ENCODE data around the gene NR1I2.

The NR1I2 gene

DNA sequence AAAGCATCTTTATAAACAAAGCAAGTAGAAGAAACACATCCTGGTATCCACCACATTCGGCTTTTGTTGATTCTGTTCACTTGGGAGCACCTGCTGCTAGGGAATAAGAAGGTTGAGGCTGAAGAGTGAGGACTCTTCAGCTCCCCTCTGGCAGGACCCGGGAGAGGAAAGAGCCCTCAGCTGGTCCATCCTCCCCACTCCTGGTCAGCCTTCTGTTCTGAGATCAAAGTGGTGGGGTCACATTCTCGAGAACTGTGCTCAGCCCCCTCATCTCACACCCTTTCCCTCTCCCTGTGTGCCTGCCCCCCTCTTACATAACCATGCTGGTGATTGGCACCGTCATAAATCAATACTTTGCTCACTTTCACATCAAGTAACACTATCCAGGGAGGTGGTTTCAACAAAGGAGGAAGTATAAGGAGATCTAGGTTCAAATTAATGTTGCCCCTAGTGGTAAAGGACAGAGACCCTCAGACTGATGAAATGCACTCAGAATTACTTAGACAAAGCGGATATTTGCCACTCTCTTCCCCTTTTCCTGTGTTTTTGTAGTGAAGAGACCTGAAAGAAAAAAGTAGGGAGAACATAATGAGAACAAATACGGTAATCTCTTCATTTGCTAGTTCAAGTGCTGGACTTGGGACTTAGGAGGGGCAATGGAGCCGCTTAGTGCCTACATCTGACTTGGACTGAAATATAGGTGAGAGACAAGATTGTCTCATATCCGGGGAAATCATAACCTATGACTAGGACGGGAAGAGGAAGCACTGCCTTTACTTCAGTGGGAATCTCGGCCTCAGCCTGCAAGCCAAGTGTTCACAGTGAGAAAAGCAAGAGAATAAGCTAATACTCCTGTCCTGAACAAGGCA is at the start of gene NR1I2:
Gene NR1I2, plus strand, starts transcription at position 772 of the 869 bp plus-strand sequence.
- Mint-ChIP-seq H3K9me3 (peaks cover under 1% of the 10 kb centered on the region), H3K27me3 (no peaks in the 10 kb centered on the region), H3K4me1 (ENCODE audit: low read depth) (no peaks in the 10 kb centered on the region), H3K27ac (no peak within 1 kb of the TSS), H3K36me3 (ENCODE audit: low read depth) (no peaks in the 10 kb centered on the region), H3K4me3 (no peak within 1 kb of the TSS)

DNA sequence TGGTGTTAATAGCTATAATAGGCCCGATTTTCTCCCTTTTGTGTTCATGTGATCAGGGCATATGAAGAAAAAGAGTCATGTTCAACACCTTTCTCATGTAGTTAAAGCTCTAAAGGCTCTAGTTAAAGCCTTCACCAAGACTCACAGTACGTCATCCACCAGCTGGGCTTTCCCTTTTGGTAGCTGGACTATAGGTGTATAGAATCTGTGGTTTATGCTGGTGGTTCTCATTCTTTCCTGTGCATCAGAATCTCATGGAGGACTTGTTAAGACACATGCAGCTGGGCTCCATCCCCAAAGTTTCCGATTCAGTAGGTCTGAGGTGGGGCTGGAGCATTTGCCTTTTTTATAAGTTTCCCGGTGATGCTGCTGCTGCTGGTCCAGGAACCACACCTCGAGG is 48.1 kb upstream of the NR1I2 start:
- Mint-ChIP-seq H3K36me3 (ENCODE audit: low read depth) (no peaks in the 10 kb centered on the region), H3K27me3 (peaks cover 3% of the 10 kb centered on the region), H3K27ac (no peak overlapping the region), H3K4me1 (ENCODE audit: low read depth) (no peaks in the 10 kb centered on the region), H3K9me3 (no peaks in the 10 kb centered on the region), H3K4me3 (no peak overlapping the region)

DNA sequence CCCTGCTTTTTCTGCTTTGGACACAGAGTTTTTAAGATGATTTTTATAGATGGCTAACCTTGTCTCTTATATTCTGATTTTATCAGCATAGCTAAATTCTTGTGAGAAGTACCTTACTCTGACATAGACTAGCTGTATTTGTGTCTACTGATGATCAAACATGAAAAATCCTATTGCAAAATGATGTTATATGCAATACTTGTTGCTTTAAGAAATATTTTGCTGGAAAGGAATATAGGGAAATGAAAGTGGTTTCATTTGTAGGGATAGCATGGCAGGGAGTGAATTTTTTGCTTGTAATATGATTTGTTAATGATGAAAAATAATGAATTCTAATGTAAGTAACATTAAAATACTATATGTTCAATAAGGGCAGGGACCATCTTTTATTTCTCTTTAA is 43.2 kb upstream of the NR1I2 start:
- Mint-ChIP-seq H3K27ac (no peak overlapping the region), H3K9me3 (no peaks in the 10 kb centered on the region), H3K4me3 (no peak overlapping the region), H3K36me3 (ENCODE audit: low read depth) (no peaks in the 10 kb centered on the region), H3K27me3 (peaks cover 19% of the 10 kb centered on the region), H3K4me1 (ENCODE audit: low read depth) (no peaks in the 10 kb centered on the region)

DNA sequence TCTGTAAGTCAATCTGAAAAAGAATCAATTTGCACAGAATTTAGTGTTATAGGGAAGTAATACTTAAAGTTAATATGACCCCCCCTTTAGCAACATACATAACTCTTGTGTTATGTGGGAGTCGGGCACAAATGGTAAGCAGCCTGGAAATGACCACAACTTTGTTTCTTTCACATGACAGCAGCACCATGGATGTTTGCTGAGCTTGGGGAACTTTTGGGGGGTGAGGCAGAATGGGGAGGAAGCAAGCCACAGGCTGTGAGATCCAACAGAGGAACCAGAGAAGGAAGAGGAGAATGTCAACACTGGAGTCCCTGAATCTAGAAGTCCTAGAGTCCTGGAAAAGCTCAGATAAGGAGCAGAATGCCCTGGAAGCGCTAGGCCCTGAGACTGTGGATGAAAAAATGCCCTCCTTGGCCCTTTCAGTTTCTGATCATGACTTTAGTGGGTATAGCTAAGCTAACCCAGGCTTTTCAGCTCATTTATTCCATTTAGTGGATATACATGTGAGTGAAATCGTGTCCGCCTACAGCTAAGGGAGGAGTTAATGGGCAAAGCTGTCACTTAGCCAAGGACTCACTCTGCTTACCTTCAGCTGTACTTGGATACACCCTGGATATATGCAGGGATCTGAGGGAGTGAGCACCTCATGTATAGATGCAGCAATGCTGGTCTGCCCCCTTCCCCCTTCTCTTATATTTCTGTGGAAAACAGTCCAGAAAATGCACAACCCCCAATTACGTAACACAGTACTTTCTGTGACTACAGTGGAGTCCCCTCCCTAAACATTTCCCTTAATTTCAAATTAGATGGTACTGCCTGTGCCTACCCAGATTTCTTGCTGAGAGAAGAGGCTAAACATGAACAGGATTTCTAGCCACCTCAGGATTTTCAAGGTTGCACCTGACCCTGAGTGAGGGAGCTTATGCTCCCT is 40.0 kb upstream of the NR1I2 start:
- peaks cover 32% of the 10 kb centered on the region for H3K27me3 Mint-ChIP-seq
- H3K4me1 Mint-ChIP-seq (ENCODE audit: low read depth): no peaks in the 10 kb centered on the region
- H3K4me3 Mint-ChIP-seq: no peak overlapping the region
- no peaks in the 10 kb centered on the region for H3K9me3 Mint-ChIP-seq
- H3K36me3 Mint-ChIP-seq (ENCODE audit: low read depth): no peaks in the 10 kb centered on the region
- no peak overlapping the region for H3K27ac Mint-ChIP-seq

DNA sequence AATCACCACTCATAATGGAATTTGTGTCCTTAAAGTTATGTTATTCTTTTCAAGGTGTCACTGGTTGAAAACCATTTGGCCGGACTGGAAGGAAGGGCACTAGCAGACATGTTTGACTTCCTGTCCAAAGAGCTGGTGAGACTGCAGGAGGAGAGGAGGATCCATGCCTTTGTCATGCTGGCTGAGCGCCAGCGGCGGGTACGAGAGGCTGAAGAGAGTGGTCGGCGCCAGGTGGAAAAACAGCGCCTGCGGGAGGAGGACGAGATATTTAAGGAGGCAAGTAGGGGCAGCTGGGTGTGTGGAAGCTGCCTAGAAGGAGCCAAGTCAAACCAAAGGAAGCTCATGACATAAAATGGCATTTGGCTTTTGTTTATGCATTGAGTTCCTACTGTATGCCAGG is 38.0 kb upstream of the NR1I2 start:
- no peak overlapping the region for H3K27ac Mint-ChIP-seq
- H3K36me3 Mint-ChIP-seq (ENCODE audit: low read depth): no peaks in the 10 kb centered on the region
- no peak overlapping the region for H3K4me3 Mint-ChIP-seq
- no peaks in the 10 kb centered on the region for H3K4me1 Mint-ChIP-seq (ENCODE audit: low read depth)
- no peaks in the 10 kb centered on the region for H3K9me3 Mint-ChIP-seq
- H3K27me3 Mint-ChIP-seq: peaks cover 36% of the 10 kb centered on the region

DNA sequence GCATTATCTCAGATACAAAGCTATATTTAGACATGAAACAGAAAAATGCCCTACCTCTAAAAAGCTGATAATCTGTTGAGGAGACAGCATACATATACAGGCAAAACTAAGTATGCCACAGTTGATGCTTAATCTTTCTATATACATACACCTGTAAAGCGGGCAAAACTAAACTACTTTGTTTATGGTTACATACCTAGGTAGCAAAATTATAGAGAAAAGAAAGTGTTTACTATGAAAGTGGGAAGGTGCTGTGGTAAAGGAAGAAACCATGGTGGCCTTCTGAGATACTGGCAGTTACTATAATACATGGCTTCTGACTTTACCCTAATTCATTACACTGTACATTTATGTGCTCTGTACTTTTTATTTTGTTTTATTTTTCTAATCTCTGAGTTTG is 36.0 kb upstream of the NR1I2 start:
- Mint-ChIP-seq H3K4me3 (no peak overlapping the region), H3K27ac (no peak overlapping the region), H3K36me3 (ENCODE audit: low read depth) (no peaks in the 10 kb centered on the region), H3K9me3 (no peaks in the 10 kb centered on the region), H3K27me3 (peaks cover 39% of the 10 kb centered on the region), H3K4me1 (ENCODE audit: low read depth) (no peaks in the 10 kb centered on the region)

DNA sequence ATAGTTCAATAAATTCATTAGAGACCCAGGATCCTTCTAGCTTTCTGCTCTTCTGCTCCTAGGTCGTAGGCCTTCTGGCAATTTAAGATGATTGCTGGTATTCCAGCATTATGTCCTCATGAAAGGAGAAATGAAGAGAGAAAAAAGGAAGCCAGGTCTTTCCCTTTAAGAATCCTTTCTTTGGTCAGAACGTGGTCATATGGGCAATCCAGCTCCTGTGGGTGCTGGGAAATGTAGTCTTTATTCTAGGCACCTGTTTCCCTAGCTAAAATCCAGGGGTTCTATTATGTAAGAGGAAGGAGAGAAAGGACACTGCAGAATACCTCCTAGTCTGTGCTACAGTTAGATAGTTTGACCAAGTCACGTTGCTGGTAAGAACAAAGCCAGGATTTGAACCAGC is 35.5 kb upstream of the NR1I2 start:
- Mint-ChIP-seq H3K27me3 (peaks cover 37% of the 10 kb centered on the region), H3K36me3 (ENCODE audit: low read depth) (no peaks in the 10 kb centered on the region), H3K4me3 (no peak overlapping the region), H3K9me3 (no peaks in the 10 kb centered on the region), H3K4me1 (ENCODE audit: low read depth) (no peaks in the 10 kb centered on the region), H3K27ac (no peak overlapping the region)

DNA sequence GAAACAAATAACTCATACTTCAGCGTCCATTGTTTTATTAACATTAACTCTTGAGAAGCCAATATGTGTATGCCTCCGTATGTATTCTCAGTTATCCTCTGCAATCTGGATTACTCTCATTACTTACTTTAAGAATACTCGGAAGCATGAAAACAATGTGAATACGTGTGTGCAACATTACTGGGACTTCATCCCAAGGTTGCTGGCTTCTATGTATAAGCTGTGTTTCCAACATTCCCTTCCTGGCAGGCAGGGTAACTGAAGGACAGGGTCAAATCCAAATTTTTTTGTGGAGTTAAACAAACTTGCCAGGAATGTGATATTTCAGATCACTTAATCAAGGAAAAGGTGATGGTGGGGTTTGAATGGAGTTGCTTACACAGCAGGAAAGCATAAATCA is 34.5 kb upstream of the NR1I2 start:
- Mint-ChIP-seq H3K27ac (no peak overlapping the region), H3K4me1 (ENCODE audit: low read depth) (no peaks in the 10 kb centered on the region), H3K4me3 (no peak overlapping the region), H3K9me3 (no peaks in the 10 kb centered on the region), H3K27me3 (peaks cover 37% of the 10 kb centered on the region), H3K36me3 (ENCODE audit: low read depth) (no peaks in the 10 kb centered on the region)

DNA sequence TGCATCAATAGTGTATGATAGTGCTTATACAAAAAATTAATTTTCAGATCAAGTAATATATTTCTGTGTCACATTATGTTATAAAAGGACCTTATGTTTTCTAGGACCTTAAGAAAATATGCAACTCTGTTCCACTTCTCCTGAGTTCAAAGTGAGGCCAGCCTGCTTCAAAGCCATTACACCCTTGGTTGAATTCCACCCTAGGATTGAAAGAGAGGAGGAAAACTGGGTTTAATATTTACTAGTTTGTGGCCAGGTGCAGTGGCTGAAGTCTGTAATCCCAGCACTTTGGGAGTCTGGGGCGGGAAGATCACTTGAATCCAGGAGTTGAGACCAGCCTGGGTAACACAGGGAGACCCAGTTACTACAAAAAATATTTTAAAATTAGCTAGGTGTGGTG is 32.9 kb upstream of the NR1I2 start:
- H3K27ac Mint-ChIP-seq: no peak overlapping the region
- H3K4me3 Mint-ChIP-seq: no peak overlapping the region
- H3K36me3 Mint-ChIP-seq (ENCODE audit: low read depth): no peaks in the 10 kb centered on the region
- no peaks in the 10 kb centered on the region for H3K4me1 Mint-ChIP-seq (ENCODE audit: low read depth)
- peaks cover 3% of the 10 kb centered on the region for H3K9me3 Mint-ChIP-seq
- peaks cover 31% of the 10 kb centered on the region for H3K27me3 Mint-ChIP-seq

DNA sequence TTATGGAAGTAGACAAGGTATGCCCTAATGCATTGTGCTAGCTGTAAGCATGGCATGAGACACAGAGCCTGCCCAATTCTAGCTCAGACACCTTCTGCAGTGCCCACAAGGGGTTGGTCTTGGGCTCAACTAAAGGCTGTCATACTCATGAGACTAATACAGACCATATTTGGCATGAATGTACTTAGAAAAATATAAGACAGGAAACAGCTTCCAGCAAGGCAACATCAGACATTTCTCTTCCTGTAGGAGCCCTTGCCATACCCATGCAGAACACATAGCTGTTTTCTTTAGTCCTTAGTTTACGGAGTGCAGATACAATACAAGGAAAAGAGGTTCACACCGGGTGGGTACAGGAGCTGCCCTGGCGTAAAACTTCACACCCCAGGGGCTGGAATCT is 30.5 kb upstream of the NR1I2 start:
- peaks cover 5% of the 10 kb centered on the region for H3K9me3 Mint-ChIP-seq
- peaks cover 34% of the 10 kb centered on the region for H3K27me3 Mint-ChIP-seq
- no peaks in the 10 kb centered on the region for H3K36me3 Mint-ChIP-seq (ENCODE audit: low read depth)
- H3K4me1 Mint-ChIP-seq (ENCODE audit: low read depth): no peaks in the 10 kb centered on the region
- no peak overlapping the region for H3K27ac Mint-ChIP-seq
- H3K4me3 Mint-ChIP-seq: no peak overlapping the region

DNA sequence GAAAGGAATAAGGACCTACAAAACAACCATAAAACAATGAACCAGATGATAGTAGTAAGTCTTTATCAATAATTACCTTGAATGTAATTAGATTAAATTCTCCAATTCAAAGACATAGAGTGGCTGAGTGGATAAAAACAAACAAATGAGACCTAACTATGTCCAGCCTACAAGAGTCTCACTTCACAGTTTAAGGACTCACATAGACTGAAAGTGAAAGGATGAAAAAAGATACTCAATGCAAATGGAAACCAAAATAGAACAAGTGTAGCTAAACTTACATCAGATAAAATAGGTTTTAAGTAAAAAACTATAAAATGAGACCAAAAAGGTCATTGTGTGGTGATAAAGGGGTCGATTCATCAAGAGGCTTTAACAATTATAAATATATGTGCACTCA is 21.9 kb upstream of the NR1I2 start:
- H3K9me3 Mint-ChIP-seq: peaks cover 11% of the 10 kb centered on the region
- H3K27ac Mint-ChIP-seq: no peak overlapping the region
- peaks cover 45% of the 10 kb centered on the region for H3K27me3 Mint-ChIP-seq
- H3K4me3 Mint-ChIP-seq: no peak overlapping the region
- H3K4me1 Mint-ChIP-seq (ENCODE audit: low read depth): no peaks in the 10 kb centered on the region
- no peaks in the 10 kb centered on the region for H3K36me3 Mint-ChIP-seq (ENCODE audit: low read depth)

DNA sequence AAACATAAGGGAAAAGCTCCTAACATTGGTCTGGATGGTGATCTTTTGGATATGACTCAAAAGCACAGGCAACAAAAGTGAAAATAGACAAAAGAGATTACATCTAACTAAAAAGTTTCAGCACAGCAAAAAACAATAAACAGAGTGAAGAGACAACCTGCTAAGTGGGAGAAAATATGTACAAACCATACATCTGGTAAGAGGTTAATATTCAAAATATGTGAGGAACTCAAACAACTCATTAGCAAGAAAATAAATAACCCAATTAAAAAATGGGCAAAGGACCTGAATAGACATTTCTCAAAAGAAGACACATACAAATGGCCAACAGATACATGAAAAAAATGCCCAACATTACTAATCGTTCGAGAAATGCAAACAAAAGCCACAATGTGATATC is 19.0 kb upstream of the NR1I2 start:
- no peaks in the 10 kb centered on the region for H3K36me3 Mint-ChIP-seq (ENCODE audit: low read depth)
- no peaks in the 10 kb centered on the region for H3K4me1 Mint-ChIP-seq (ENCODE audit: low read depth)
- H3K4me3 Mint-ChIP-seq: no peak overlapping the region
- H3K27ac Mint-ChIP-seq: no peak overlapping the region
- peaks cover 11% of the 10 kb centered on the region for H3K9me3 Mint-ChIP-seq
- peaks cover 31% of the 10 kb centered on the region for H3K27me3 Mint-ChIP-seq

DNA sequence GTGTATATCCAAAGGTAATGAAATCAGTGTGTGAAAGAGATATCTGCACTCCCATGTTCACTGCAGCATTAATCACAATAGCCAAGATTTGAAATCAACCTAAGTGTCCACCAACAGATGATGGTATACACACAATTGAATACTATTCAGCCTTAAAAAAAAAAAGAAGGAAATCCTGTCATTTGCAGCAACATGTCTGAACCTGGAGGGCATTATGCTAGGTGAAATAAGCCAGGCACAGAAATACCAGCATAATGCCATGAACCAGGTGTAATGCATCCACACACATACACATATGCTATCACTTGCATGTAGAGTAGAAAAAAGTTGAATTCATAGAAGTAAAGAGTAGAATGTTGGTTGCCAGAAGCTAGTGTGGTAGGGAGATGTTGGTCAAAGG is 18.4 kb upstream of the NR1I2 start:
- Mint-ChIP-seq H3K27ac (no peak overlapping the region), H3K9me3 (peaks cover 11% of the 10 kb centered on the region), H3K36me3 (ENCODE audit: low read depth) (no peaks in the 10 kb centered on the region), H3K4me1 (ENCODE audit: low read depth) (no peaks in the 10 kb centered on the region), H3K4me3 (no peak overlapping the region), H3K27me3 (peaks cover 29% of the 10 kb centered on the region)

DNA sequence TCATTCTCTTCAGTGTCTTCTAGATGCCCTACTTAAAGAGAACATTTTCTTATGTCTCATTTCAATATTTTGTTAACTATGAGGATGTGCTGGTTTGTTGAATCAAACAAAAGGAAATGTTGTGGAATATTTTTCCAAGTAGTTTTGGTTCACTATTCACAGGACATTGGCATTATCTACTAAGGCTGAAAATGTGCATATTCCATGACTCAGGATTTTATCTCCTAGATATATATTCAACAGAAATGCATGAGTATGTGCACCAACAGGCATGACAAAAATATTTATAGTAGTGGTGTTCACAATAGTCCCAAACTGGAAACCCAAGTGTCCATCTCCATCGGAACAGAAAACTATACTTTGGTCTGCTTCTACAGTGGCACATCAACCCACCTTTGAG is 16.7 kb upstream of the NR1I2 start:
- peaks cover 22% of the 10 kb centered on the region for H3K27me3 Mint-ChIP-seq
- no peak overlapping the region for H3K27ac Mint-ChIP-seq
- H3K36me3 Mint-ChIP-seq (ENCODE audit: low read depth): no peaks in the 10 kb centered on the region
- H3K9me3 Mint-ChIP-seq: peaks cover 11% of the 10 kb centered on the region
- no peaks in the 10 kb centered on the region for H3K4me1 Mint-ChIP-seq (ENCODE audit: low read depth)
- H3K4me3 Mint-ChIP-seq: no peak overlapping the region

DNA sequence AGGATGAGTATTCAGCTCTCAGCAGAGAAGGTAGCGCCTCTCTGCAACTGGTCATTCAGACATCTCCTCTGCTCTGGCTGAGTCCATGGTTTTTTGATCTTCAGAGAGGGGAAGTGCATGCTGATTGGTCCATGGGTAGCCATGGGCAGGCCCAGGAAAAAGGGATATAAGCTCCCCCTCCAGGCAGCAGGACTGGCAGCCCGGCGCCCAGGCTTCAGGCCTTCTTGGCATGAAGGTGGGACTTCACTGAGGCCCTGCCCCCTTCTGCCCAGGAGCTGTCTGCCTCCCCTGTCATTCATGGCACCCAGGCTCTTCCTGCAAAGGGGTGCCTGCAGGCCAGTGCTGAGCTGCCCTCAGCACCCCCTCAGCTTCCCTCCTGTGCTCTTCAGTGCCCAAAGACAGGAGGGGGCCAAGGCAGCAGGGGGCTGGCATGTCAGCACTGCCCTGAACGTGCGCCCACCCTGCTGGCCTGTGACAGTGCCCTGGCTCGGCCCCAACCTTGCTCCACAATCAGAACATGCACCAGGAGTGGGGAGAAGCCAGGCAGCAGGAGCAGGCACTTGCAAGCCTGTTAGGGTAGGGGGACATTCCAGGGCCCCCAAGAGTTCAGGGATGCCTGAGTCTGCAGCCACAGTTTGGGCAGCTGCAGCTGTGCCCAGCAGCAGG is 13.8 kb upstream of the NR1I2 start:
- no peaks in the 10 kb centered on the region for H3K36me3 Mint-ChIP-seq (ENCODE audit: low read depth)
- H3K27ac Mint-ChIP-seq: no peak overlapping the region
- H3K9me3 Mint-ChIP-seq: no peaks in the 10 kb centered on the region
- no peaks in the 10 kb centered on the region for H3K4me1 Mint-ChIP-seq (ENCODE audit: low read depth)
- H3K4me3 Mint-ChIP-seq: no peak overlapping the region
- peaks cover 11% of the 10 kb centered on the region for H3K27me3 Mint-ChIP-seq

Data from stimulated activated naive CD8-positive, alpha-beta T cell treated with anti-CD3 and anti-CD28 coated beads, Interleukin-15, Interleukin-2, amounts not matched to agents 100 ng/mL and 50 ng/mL, for 24 hours (primary cell).